ENCODE results near the gene PKD2L2.
"Not testable (repeated sequence)": the region's sequence is repeated elsewhere in the genome, so short reads cannot be mapped to it uniquely, and the experiment has no call there.

GRCh38 chr5:137853165-137853564 lies 36.1 kb upstream of the PKD2L2 start:
- TF ChIP-seq CTCF (IDR thresholded peaks at IDR 0.05 in 2 of 3, conservative IDR thresholded peaks at IDR 0.05 in 1 of 3; ENCODE audit: control insufficient read depth in 2 of 3, extremely low read depth in 1 of 3, insufficient read depth in 1 of 3, low read depth in 3 of 3, low read length in 3 of 3); ETV6 (conservative IDR thresholded peaks at IDR 0.05 in 1 of 2, IDR thresholded peaks at IDR 0.05 in 1 of 2; ENCODE audit: borderline replicate concordance in 1 of 2, low read depth in 1 of 2); CHD4 (IDR thresholded peaks at IDR 0.05); ATF2 (IDR thresholded peaks at IDR 0.05; ENCODE audit: low read length); YY1 (IDR thresholded peaks at IDR 0.05; ENCODE audit: low read depth, low read length); SKIL (IDR thresholded peaks at IDR 0.05; ENCODE audit: low read depth, poor library complexity, severe bottlenecking); CREB1 (IDR thresholded peaks at IDR 0.05; ENCODE audit: low read depth); ELK1 (IDR thresholded peaks at IDR 0.05; ENCODE audit: low read depth, low read length); HDGF (IDR thresholded peaks at IDR 0.05); BCL11A (IDR thresholded peaks at IDR 0.05; ENCODE audit: low read depth, low read length); MEF2A (IDR thresholded peaks at IDR 0.05; ENCODE audit: insufficient read depth, low read depth, low read length); PBX3 (IDR thresholded peaks at IDR 0.05; ENCODE audit: insufficient replicate concordance, low read depth, low read length); BCL3 (IDR thresholded peaks at IDR 0.05; ENCODE audit: borderline replicate concordance, insufficient read depth, low read depth, low read length, poor library complexity, severe bottlenecking); ZBTB40 (IDR thresholded peaks at IDR 0.05; ENCODE audit: borderline replicate concordance): not testable (repeated sequence)
